CD4-positive, alpha-beta T cell treated with Interleukin-4 for 4 hours (primary cell): Measurements from ENCODE around the gene SRGAP1.
"Not testable (repeated sequence)": the region's sequence is repeated elsewhere in the genome, so short reads cannot be mapped to it uniquely, and the experiment has no call there.

Source experiments
- DNase-seq: peaks from one replicate; pipeline ENCODE4 v3.0.0-alpha.2; 2020

Gene SRGAP1

DNA sequence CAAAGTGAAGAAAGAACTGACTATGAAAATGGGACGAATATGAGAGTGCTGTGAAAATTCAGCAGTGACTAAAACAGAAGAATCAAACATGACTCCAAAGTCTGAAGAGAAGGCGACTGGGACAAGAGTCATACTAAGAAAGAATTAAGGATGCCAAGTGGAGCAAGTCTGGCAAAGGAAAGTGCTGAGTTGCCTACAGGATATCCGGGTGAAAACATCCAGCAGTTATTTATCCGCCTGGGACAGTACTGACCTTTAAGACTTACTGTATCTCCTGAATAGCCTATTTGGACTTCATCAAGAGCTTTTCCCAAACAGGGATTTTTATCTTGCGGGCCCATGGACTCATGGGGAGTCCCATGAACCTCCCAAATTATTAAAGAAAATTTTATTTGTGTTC lies 336.5 kb downstream of the SRGAP1 start:
- no peak for DNase-seq

GRCh38 chr12:64181430-64182291 lies 337.2 kb downstream of the SRGAP1 start:
- DNase-seq: no peak

DNA sequence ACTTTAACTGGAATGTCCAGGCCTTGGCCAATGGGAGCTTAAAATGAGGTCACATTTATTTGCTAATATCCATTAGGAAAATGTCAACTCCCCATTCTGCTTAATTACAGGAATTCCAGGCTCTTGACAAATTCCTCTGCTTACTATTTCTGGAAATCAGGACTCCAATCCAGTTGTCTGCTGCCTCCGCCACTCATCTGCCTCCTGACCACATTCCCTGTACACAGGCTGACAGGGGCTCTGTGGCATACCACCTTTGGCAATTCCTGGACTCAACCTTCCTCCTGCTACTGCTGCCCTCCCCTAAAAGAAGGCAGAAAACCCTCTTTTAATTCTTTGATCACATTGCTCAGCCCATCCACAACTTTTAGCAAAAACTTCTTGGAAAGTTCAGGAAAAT lies 339.7 kb downstream of the SRGAP1 start:
- no peak for DNase-seq

DNA sequence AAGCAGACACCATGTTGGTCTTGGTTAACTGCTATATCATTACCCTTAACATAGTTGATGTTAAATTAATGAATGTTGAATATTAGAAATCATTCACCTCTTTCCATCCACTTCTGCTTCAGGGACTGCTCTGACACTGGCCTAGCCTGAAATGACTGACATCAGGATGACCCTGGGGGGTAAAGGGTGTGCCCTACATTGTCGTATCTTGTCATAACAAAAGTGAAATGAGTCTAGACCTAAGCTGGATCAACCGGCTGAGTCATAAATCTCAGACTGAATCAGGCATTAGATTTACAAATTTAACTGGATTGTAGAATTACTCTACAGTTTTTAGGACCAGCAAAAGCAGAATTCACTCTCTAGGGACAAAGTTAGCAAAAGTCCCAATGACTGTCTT lies 342.3 kb downstream of the SRGAP1 start:
- DNase-seq: no peak

- no peak for DNase-seq
These were observed 342.9 kb downstream of the SRGAP1 start for GRCh38 chr12:64187370-64187769.

GRCh38 chr12:64187794-64188193 lies 343.3 kb downstream of the SRGAP1 start:
- DNase-seq: no peak

DNA sequence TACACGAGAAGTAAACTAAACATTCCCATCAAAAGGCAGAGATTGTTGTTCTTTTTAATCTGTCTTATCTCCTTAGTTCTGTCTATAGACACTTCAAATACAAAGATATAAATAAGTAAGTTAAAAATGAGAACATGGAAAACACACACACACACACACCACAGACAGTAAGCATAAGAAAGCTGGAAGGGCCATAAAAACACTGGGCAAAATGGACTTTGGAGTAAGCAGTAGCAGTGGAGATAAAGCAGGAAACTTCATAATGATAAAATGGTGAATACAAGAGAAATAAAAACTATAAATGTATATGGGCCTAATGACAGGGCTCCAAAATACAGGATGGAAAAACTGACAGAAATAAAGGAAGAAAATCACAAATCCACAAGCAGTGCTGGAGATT lies 345.0 kb downstream of the SRGAP1 start:
- DNase-seq: no peak

DNA sequence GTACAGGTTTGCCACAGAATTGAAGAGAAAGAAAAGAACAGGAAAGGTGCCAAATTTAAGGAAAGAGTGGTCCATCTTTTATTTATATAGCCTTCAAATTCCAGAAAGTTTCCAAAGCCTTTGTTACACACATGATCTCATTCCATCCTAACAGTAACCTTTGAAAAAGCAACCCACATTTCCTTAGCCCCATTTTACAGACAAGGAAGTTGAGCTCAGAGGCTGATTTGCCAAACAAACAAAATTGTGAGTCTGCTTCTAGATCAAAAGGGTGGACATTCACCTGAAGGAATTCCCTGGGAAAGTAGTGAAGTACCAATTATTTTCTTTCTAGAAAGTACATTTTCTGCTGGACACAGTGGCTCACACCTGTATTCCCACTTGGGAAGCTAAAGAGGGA lies 345.6 kb downstream of the SRGAP1 start:
- DNase-seq: no peak

DNA sequence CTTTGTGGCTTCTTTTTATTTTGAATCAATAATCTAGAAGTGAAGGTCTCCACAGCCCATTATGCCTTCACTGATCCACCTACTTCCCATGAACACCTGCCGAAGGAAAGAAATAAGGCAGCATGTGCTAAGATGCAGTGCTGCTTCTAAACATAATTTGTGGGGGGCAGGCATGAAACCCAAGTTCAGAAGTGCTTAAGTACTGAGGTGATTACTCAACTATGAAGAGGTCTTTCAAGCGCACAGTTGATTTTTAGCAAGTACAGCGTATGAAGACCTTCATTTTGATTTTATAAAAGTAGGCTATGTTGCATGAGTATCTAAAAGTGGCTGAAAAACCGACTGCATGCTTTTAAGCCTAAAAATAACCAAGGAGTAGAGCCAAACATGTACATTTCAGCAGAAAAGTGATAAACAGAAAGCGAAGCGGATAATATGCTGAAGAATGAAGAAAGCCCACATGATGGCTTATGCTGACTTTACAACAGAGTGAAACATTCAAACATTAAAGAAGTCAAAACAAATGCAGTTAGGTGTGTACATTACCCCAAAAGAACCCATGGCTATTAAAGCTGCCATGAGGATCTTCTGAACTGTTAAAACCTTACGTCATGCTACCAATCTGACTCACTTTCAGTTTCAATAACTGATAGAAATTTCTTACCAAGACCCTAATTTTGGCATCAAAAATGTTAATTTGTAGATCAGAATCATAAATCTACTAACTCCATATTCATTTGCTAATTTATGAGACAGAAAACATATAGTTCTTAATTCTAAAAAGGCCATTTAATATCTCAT lies 348.3 kb downstream of the SRGAP1 start:
- no peak for DNase-seq

- DNase-seq: no peak
These were observed 349.4 kb downstream of the SRGAP1 start for GRCh38 chr12:64193931-64194330.

DNA sequence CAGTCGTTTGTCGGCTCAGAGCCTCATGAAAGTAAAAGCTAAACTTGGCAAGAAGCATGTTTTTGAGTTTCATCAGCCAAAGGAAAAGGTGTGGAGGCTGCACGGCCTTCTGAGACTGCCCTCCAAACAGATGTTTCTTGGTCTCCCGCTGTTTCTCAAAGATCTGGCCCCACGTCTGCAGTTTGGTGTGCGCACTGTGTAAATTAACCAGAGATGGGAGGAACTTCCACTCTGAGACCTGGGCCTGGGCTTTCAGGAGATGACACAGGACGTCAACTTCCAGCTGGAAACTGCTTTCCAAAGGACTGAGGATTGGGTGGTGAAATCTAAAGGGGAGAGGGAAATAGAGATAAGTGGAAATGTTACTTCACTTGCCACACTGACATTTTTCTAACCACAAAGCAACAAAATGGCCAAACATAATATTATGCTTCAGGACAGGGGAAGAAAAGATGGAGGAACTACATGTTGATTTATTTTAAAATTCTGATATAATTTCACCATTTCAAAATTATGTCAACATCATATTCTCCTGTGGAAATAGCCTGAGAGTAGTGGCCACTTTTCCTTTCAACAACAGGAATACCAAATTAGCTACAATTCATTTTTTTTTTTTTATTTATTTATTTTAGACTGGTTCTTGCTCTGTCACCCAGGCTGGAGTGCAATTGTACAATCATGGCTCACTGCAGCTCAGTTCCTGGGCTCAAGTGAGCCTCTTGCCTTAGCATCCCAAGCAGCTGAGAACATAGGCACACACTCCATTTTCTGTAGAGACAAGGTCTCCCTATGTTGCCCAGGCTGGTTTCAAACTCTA lies 350.0 kb downstream of the SRGAP1 start:
- no peak for DNase-seq

- not testable (repeated sequence) for DNase-seq
These were observed 351.3 kb downstream of the SRGAP1 start for GRCh38 chr12:64195841-64196240.

DNA sequence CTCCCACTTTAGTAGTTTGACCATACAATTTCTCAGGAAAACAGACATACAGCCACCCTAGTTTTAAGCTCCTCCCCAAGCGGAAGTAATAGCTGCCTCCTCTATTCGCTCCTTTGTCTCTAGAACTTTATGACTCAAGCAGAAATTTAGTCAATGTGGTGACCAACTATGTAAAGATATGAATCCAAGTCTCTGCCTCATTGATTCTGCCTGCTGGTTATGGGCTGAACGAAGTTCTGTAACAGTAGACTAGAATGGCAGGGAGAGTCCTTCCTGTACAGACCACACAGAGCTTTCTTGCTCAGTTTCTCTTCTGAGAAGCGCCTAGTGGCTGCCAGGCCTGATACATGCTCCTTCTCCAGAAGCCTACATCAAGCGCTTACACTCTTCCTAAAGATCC lies 358.5 kb downstream of the SRGAP1 start:
- no peak for DNase-seq

- DNase-seq: no peak
These were observed 359.3 kb downstream of the SRGAP1 start for GRCh38 chr12:64203775-64204174.

- no peak for DNase-seq
These were observed 361.0 kb downstream of the SRGAP1 start for GRCh38 chr12:64205542-64205941.

DNA sequence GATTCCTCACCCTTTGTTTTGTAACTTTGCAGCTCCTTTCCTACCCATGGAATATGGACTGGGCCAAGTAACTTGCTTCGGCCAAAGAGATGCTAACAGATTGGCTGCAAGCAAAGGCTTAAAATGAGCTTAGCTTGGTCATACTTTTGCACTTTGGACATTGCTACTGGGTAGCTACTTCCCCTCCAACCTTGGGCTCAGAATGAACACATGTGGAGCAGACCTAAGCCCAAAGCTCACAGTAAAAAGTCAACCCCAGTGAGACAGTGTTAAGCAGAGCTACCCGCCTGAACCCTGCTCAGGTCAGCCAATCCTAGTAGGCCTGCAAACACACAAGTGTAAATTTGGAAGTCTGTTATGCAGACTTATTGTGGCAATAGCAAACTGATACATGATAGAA lies 363.0 kb downstream of the SRGAP1 start:
- DNase-seq: no peak
